Stimulated activated CD4-positive, alpha-beta T cell treated with anti-CD3 and anti-CD28 coated beads, TNF-alpha, amount 100 ng/mL, for 24 hours (primary cell): ENCODE measurements around the gene PRXL2B.

ENCODE experiments used
- DNase-seq, 3 experiments: peaks; one replicate each; pipeline ENCODE4 v3.0.0-alpha.2; 2020; ENCODE audit warnings: low read depth in 3 of 3

PRXL2B gene

GRCh38 chr1:2635361-2636010 is 48.9 kb downstream of the PRXL2B start:
- no peak for DNase-seq

DNA sequence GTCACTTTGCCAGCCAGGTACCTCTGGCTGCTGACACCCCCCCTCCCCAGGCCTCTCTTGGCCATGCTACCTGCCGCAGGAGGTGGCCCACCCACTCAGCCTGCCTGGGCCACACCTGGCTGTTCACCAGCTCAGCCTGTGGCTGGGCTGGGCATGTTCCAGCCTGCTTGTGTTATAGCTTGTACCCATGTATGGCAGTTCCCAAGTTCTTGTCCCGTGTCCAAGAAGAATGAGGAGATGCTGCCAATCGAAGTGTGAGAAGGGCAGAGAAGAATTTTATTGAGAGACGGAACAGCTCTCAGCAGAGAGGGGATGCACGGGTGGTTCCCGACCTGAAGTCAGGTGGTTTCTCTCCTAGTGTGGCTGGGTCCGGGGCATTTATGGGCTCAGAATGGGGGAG is 50.2 kb downstream of the PRXL2B start:
- no peak for DNase-seq

DNA sequence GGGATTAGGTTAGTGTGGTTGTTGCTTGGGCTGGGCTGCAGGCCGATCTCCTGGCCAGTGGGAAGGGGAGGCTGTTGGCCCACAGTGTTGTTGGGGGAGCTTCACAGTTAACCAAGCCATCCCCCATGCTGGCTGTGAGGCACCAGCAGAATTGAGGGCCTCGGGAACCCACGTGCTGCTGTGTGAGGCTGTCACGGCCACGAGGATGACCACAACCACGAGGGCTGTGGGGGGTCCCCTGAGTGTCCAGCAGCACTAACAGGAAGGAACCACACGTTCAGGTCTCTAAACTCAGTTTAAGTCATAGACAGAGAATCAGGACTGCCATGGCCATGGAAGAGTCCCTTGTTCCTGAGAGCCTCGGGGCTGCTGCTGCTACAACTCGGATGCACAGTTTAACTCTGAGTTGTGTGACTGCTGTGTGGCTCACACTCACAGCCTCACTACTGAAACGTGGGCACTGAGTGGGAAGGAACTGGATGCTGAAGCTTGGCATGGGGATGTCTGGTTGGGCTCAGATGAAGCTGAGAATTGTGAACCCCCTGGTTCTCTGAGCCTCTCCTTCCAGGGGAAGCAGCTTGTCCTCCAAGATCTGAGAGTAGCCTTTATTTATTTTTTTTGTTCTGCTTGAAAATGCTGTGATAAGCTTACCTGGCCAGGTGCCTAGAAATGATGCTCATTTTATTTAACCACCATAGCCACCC is 51.0 kb downstream of the PRXL2B start:
- DNase-seq: no peak

DNA sequence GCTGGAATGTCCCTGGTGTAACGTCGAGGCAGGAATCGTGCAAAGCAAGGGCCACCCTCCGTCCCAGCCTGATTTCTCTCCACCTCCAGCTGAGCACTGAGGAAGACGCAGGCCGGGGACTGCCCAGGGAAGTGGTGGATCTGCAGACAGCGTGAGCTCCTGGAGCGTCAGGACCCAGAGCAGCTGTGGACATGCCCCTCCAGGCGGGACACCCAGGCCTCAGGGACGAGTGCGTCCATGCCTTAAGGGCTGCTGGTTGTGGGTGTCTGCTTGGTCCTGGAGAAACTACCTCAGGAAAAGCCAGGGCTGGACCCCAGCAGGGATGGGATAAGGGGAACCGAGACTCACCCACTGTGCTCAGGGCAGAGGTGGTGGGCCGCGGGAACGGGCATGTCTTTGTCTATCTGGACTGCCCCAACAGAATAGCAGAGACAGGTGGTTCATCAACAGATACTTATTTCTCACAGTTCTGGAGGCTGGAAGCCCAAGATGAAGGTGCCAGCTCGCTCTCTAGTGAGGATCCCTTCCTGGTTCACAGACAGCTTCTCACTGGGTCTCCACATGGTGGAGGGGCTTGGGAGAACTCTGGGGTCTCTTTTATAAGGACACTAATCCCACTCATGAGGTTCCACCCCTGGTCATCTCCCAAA is 52.0 kb downstream of the PRXL2B start:
- no peak for DNase-seq

- DNase-seq: no peak
Observed at GRCh38 chr1:2639203-2639602, 52.6 kb downstream of the PRXL2B start.

GRCh38 chr1:2639607-2640521 is 53.3 kb downstream of the PRXL2B start:
- DNase-seq: no peak

- no peak for DNase-seq
Observed at GRCh38 chr1:2640626-2641025, 54.0 kb downstream of the PRXL2B start.
